Measurements from ENCODE around the gene PDZRN3.

PDZRN3 gene

GRCh38 chr3:73624821-73625665 lies at the start of gene PDZRN3:
Gene PDZRN3, minus strand, starts transcription at chr3:73624941.
- DNase-seq = no peak

- DNase-seq = no peak
Observed at GRCh38 chr3:73674280-73674679, 49.5 kb upstream of the PDZRN3 start.

GRCh38 chr3:73669260-73669659 lies 44.5 kb upstream of the PDZRN3 start:
- no peak for DNase-seq

- DNase-seq = no peak
Observed at GRCh38 chr3:73668391-73668790, 43.6 kb upstream of the PDZRN3 start.

GRCh38 chr3:73667889-73668288 lies 43.1 kb upstream of the PDZRN3 start:
- no peak for DNase-seq

- no peak for DNase-seq
Observed at GRCh38 chr3:73665286-73665685, 40.5 kb upstream of the PDZRN3 start.

GRCh38 chr3:73664389-73664788 lies 39.6 kb upstream of the PDZRN3 start:
- no peak for DNase-seq

GRCh38 chr3:73663495-73663894 lies 38.8 kb upstream of the PDZRN3 start:
- no peak for DNase-seq

- no peak for DNase-seq
Observed at GRCh38 chr3:73661265-73661664, 36.5 kb upstream of the PDZRN3 start.

- DNase-seq = no peak
Observed at GRCh38 chr3:73658227-73658626, 33.5 kb upstream of the PDZRN3 start.

- DNase-seq = no peak
Observed at GRCh38 chr3:73657186-73657585, 32.4 kb upstream of the PDZRN3 start.

- DNase-seq = no peak
Observed at GRCh38 chr3:73656241-73656890, 31.6 kb upstream of the PDZRN3 start.

GRCh38 chr3:73655197-73655596 lies 30.5 kb upstream of the PDZRN3 start:
- no peak for DNase-seq

GRCh38 chr3:73653877-73654276 lies 29.1 kb upstream of the PDZRN3 start:
- no peak for DNase-seq

GRCh38 chr3:73653351-73653750 lies 28.6 kb upstream of the PDZRN3 start:
- no peak for DNase-seq

GRCh38 chr3:73652896-73653295 lies 28.2 kb upstream of the PDZRN3 start:
- no peak for DNase-seq

- no peak for DNase-seq
Observed at GRCh38 chr3:73637042-73637441, 12.3 kb upstream of the PDZRN3 start.

- DNase-seq = no peak
Observed at GRCh38 chr3:73635254-73635653, 10.5 kb upstream of the PDZRN3 start.

- DNase-seq = no peak
Observed at GRCh38 chr3:73633916-73634344, 9.2 kb upstream of the PDZRN3 start.

GRCh38 chr3:73633453-73633852 lies 8.7 kb upstream of the PDZRN3 start:
- no peak for DNase-seq

- DNase-seq = no peak
Observed at GRCh38 chr3:73626106-73626505, 1.4 kb upstream of the PDZRN3 start.

GRCh38 chr3:73624017-73624820 lies 522 bp downstream of the PDZRN3 start:
- no peak for DNase-seq

- no peak for DNase-seq
Observed at GRCh38 chr3:73623346-73623745, 1.4 kb downstream of the PDZRN3 start.

Data from CD4-positive, alpha-beta T cell treated with Interleukin-4 for 1 hour (primary cell).